ENCODE results near the gene RTF2.

DNA sequence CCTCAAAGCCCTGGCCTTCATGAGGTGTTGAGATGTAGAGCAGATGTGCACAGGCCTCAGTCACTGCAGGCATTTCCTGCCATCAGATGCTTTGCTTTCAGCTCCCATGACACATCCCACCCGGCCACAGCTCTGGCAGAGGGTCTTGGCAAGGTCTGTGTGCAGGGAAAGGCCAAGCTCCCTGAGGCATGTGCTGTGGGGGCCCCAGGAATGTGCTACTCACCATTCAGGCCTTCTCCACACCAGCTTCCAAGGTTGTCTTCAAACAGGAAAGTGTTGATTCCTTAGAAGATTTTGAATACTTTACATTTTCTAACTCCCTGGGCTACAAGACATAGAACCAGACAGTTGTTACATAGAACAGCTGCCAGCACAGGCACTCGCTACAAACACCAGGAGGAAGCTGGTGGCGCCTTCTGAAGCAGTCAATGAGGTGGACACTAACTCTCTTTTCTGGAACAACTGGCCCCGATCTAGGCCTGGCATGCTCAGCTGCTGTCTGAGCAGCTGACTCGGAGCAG lies 28.6 kb upstream of the RTF2 start:
- TF ChIP-seq EP300 (IDR thresholded peaks at IDR 0.05), result no peak
- peak in 1 of 3 donors; percentile 25 for TF ChIP-seq POLR2AphosphoS5 (IDR thresholded peaks at IDR 0.05)
